NCI-H69 (cell line): Measurements from ENCODE around the gene S100G.
"Not testable (repeated sequence)": the region's sequence is repeated elsewhere in the genome, so short reads cannot be mapped to it uniquely, and the experiment has no call there.

Experiments
- DNase-seq: peaks from one replicate; lab custom pipeline; 2025; lab: John Stamatoyannopoulos, UW

The S100G gene

DNA sequence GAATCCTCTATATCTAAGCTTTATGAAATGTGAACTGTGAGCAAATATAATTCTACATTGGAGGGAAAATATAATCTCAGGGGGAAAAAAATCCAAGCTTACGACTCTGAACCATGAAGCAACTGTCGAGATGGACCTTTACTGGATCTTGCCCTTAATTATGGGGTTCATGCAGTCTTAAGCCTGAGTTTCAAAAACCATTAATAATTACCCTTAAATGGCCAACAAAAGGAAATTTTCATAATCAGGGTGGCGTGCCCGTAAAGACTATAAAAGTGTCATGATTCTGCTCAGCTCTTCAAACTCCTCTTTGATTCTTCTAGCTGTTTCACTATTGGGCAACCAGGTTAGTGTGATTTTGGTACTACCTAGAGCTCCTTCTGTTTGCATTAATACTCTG, at the start of gene S100G:
TSS of gene S100G (plus strand) at position 301 of the 400 bp plus-strand sequence. CDS start 849 bp downstream, outside the sequence.
- DNase-seq, result peak; percentile 2

DNA sequence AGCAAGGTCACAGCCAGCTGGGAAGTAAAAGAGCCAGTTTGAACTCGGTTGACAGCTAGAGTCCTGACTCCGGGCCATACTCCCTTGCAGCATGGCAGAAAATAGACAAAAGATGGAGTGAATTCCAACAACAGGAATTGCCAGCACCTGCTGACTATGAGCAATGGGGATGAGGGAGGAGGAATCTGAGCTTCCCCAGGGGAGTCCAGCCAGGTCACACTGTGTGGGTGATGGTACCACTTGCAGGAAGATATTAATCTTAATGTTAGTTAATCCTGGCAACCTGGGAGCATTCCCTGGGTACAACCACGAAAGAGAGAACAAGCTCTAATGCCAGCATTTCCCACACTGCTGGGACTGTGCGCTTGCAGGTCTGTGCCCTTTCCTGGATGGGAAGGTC, 48.1 kb upstream of the S100G start:
- DNase-seq, result peak; percentile 4

- DNase-seq, result not testable (repeated sequence)
Observed at GRCh38 chrX:16603235-16603634, 46.7 kb upstream of the S100G start.

DNA sequence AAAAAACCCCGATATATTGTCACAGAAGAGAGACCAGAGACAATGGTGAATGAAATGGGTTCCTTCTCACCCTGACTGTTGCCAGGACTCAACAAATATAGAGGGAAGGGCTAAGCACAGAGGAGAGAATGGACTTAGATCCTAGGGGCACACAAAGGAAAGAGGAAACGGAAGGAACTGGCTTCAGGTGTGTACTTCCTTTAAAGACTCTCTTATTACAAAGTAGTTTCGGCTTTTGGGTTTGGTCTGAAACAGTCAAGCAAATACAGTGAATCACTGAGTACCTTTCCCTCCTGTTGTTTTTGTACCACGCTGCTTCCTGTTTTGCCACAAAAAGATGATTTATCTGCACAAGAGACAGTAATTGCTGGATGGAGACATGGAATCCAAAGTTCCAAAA, 46.1 kb upstream of the S100G start:
- peak; percentile 20 for DNase-seq

DNA sequence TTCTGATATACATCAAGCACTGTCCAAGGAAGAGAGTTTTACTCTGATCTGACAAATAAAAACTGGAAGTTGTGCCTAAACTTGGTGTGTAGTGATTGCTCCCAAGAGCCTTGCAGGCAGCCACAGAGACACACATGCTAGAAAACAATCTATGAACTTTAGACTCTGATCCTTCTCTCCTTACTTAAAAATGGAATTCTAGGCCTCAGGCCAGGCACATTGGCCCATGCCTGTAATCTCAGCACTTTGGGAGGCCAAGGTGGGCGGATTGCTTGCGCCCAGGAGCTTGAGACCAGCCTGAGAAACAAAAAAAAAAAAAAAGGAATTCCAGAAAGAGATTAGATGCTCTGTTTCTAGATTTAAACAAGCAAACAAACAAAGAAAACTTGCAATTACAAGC, 45.6 kb upstream of the S100G start:
- no peak for DNase-seq

DNA sequence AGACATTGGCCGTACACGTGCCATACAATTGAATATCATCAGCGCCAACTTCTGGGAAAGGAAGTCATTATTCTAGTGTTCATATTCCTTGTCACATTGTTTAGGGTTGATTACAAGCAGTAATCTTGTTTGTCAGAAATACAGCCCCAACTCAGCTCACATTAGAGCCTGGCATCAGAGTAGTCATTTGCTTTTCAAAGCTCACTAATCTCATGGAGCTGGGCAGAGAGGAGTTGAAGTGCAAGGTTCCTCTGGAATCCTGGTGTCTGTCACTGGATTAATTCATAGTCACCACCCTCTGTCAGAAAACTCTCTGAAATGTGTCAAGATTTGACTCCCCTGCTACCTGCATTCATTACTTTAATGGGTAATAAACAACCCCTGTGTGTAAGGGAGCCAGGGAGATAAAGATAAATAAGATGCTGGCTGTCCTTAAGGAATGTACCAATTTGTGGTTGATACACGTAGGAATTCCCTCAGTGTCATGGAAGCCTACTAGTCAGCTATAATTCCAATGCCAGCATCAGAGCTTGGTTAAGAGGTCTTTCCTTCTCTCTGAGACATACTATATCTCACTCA, 43.7 kb upstream of the S100G start:
- DNase-seq, result no peak

GRCh38 chrX:16610121-16610621, 39.8 kb upstream of the S100G start:
- DNase-seq, result no peak

DNA sequence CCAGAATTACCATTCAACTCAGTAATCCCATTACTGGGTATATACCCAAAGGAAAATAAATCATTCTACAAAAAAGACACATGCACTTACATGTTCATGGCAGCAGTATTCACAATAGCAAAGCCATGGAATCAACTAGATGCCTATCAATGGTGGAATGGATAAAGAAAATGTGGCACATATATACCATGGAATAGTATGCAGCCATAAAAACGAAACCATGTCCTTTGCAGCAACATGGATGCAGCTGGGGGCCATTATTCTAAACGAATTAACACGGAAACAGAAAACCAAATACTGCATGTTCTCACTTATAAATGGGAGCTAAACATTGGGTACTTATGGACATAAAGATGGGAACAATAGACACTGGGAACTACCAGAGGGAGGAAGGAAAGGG, 39.3 kb upstream of the S100G start:
- DNase-seq, result not testable (repeated sequence)

DNA sequence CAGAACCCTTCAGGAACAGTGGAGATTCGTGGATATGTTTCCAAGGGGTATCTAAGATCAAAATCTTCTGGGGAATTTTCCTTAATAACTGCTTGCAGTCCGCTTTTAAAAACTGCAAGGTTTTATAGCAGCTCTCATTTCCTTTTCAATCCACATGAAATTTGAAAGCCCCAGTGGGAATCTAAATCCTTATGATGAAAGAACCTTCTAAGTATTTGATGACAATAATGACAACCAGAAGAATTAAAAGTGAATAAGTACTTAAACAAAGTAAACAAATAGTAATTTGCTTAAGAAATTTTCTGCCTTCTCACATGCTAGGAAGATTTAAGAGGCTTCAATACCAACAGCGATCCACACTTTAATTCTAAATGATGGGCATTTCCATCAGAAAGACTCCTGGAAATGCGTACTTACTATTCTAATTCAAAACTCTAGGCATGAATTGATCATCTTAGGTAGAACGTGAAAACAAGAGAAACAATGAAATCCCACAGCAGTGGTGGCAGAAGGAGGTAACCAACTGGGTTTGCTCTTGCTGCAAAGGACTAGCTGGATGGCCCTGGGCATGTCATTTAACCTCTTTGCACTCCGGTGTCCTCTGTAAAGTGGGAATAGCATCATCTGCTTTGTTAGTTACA, 37.6 kb upstream of the S100G start:
- peak; percentile 5 for DNase-seq

DNA sequence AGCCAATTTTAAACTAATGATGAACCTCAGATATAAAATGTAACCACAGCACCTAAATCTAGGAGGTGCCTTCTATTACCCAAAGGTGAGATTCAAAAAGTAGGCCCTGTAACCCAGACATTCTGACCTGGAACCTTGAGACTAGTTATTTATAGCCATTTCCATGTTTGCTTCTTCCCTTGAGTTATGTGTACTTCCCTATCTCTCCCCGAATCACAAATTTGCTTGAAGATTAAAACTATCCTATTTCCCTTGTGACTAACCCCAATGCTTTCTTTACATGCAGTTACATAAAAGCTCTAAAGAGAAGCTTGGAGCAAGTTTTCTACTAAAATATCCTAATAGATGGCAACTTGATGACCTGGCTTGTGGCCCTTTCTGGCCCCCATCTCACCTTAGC, 32.6 kb upstream of the S100G start:
- DNase-seq, result no peak

DNA sequence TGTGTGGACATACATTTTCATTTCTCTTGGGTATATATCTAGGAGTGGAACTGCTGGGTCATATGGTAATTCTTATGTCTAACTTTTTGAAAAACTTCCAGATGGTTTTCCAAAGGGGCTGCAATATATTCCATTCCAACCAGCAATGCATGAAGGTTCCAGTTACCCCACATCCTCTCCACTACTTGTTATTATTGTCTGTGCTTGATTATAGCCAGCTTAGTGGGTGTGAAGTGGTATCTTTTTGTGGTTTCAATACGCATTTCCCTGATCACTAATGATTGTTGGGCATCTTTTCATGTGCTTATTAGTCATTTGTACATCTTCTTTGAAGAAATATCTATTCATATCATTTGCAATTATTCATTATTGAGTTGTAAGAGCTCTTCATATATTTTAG, 31.5 kb upstream of the S100G start:
- DNase-seq, result no peak

- no peak for DNase-seq
Observed at GRCh38 chrX:16619024-16619423, 30.9 kb upstream of the S100G start.

DNA sequence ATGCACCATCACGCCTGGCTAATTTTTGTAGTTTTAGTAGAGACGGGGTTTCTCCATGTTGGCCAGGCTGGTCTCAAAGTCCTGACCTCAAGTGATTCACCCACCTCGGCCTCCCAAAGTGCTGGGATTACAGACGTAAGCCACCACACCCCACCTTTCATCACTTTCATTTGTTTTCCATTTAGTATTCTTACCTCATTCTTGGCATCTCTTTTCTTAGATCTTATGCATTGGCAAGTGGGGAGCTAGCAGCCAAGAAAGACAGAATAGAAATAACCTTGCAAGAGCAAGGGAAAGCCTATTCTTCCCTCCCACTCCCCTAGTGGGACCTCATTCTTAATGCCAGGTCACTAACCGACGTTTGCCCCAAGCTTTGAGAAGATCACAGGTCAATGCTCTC, 21.4 kb upstream of the S100G start:
- not testable (repeated sequence) for DNase-seq

- no peak for DNase-seq
Observed at GRCh38 chrX:16628946-16629595, 20.9 kb upstream of the S100G start.

DNA sequence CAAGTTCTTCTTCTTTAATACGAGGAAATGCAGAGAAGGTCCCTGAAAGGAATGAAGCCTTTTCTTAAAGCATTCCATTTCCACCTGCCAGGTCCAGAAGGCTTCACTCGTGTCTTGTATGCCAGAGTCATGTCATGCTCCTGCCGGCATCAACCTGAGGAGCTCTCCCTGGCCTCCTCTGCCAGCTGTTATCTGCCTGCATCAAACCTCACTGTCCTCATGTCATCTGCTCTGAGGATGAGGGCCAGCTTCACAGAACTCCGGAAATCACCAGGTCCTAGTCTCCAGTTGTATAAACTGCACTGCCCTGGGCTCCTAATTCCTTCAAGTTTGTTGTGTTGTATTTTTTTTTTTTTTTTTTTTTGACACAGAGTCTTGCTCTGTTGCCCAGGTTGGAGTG, 20.0 kb upstream of the S100G start:
- DNase-seq, result no peak

GRCh38 chrX:16633754-16634153, 16.2 kb upstream of the S100G start:
- DNase-seq, result no peak

DNA sequence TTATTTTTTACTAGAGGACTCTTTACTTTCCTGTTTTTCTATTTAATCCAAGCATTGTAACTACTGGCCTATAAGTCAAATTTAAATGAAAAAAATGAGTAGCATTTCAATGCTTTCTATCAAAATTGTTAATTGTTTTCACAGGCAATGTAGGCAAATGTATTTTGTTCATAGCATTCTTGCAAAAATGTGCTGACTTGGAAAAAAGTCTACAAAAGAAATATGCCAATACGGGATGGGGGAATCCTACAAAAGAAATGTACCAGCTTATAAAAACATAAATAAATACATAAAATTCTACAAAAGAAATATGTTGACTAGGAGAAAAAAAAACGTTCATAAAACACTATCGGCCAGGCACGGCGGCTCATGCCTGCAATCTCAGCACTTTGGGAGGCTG, 14.9 kb upstream of the S100G start:
- DNase-seq, result no peak

GRCh38 chrX:16635596-16635995, 14.4 kb upstream of the S100G start:
- no peak for DNase-seq

DNA sequence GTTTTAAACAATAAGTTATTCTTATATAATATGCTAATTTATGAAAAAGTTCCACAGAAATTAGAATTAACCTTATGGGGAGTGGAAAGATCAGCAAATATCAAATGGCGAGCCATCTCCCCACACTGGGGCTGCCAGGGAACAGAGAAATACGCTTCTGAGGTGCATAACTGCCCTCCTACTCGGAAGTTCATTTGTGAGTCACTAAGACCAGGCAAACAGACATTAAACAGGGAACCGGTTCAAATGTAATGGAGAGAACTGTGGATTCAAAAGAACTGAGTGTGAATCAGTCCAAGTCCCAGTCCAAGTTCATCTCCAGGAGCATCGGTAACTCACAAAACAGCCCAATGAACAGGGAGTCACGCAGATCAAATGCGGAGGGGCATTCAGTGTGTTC, 11.4 kb upstream of the S100G start:
- DNase-seq, result no peak

DNA sequence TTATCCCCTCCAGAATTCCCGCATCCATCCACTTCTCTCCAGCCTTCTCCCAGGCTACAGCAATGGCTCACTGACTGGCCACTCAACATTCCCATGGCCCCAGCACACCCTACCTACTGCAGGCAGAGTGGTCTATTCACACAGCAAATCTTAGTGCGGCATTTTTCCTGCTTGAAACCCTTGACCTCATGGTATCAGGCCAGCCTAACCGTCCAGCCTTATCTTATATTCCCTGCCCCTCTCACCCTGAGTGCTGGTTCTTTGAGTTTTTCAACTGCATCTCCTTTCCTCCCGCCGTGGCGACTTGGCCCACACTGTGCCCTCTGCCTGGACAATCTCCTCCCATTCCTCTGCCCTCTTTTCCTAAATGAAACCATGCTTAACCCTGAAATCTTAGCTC, 10.0 kb upstream of the S100G start:
- DNase-seq, result no peak

DNA sequence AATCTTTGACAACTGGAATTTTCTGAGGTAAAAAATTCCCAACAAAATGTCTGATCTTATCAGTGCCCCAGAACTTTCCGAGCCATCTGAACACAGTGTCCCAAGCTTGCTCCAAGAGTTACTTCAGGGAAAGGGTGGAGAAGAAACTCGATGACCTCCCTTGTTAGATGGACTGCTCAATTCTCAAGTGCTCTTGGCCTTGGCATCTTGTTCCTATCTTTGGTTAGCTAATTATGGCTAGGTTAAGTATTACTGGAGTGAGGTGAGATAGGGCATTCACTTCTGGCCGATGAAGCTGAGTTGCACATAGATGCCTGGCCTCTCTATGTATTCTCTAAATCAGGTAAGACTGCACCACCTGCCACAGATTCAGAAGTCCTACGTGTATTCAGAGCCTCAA, 9.1 kb upstream of the S100G start:
- no peak for DNase-seq

DNA sequence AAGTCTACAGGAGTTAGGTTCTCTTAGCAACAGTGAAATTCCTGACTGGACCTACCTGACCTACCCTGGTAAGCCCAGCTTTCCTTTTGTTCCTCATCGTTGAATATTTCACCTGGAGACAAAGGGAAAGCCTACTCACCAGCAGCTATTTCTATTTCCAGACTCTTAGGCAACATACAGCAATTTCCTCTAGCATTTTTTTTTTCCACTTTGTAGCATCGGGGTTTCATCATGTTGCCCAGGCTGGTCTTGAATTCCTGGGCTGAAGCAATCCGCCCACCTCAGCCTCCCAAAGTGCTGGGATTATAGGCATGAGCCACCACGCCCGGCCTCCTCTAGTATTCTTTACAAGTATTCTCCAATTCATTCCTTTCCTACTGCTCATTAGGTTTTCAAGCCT, 6.8 kb upstream of the S100G start:
- peak; percentile 4 for DNase-seq

- peak; percentile 89 for DNase-seq
Observed at GRCh38 chrX:16646366-16647138, 3.4 kb upstream of the S100G start.
